Naive thymus-derived CD8-positive, alpha-beta T cell (primary cell): ENCODE results near the gene AMMECR1L. TPM values are rescaled to one million over a fixed set of nuclear protein-coding genes. Genes with fewer than 3 reads are reported as not detected.
A peak's percentile ranks its signal among the peaks of the same experiment; 100 is the strongest.
"Not testable (repeated sequence)": the region's sequence is repeated elsewhere in the genome, so short reads cannot be mapped to it uniquely, and the experiment has no call there.

Experiments used
- ATAC-seq, 2 donors: fragments of 150-1000 bp; cut with Tn5 transposase in 1 of 2; sonication (Bioruptor Pico), chemical (Tn5 transposase) in 1 of 2; 1 replicate in 1 of 2; 2 replicates in 1 of 2; pipeline ENCODE4 v1.10.0; 2021; ENCODE audit warnings: mild to moderate bottlenecking in 2 of 2, moderate library complexity in 2 of 2
- POLR2A ChIA-PET: fragments of 350-600 bp; sonication (Branson Sonifier 250); formaldehyde crosslinking; loops from one replicate; lab custom pipeline; 2021; ENCODE audit warnings: antibody characterized with exemption; lab: Charles Lee
- DNase-seq, 10 donors: peaks; one replicate each; pipeline versions ENCODE4 v3.0.0 to v3.0.0-alpha.2; 2020 to 2022
- H3K27ac Mint-ChIP-seq, 10 donors: one replicate each; pipeline ENCODE4 v1.8.0; 2020 to 2022; ENCODE audit warnings: mild to moderate bottlenecking in 10 of 10, mixed read lengths in 10 of 10, moderate library complexity in 4 of 10, inconsistent platforms in 1 of 10
- H3K27me3 Mint-ChIP-seq, 5 donors: one replicate each; pipeline ENCODE4 v1.8.0; 2021 to 2022; ENCODE audit warnings: mixed read lengths in 5 of 5
- H3K36me3 Mint-ChIP-seq, 3 donors: one replicate each; pipeline ENCODE4 v1.8.0; 2020 to 2022; ENCODE audit warnings: mixed read lengths in 3 of 3, mild to moderate bottlenecking in 2 of 3, inconsistent platforms in 1 of 3
- H3K4me1 Mint-ChIP-seq, 4 donors: one replicate each; pipeline ENCODE4 v1.8.0; 2021 to 2022; ENCODE audit warnings: mixed read lengths in 4 of 4
- H3K4me3 Mint-ChIP-seq, 10 donors: one replicate each; pipeline ENCODE4 v1.8.0; 2020 to 2022; ENCODE audit warnings: mild to moderate bottlenecking in 10 of 10, mixed read lengths in 10 of 10, moderate library complexity in 6 of 10, inconsistent platforms in 1 of 10
- H3K9me3 Mint-ChIP-seq, 9 donors: one replicate each; pipeline ENCODE4 v1.8.0; 2020 to 2022; ENCODE audit warnings: mixed read lengths in 9 of 9, mild to moderate bottlenecking in 3 of 9, inconsistent platforms in 1 of 9, moderate library complexity in 1 of 9
- polyA plus RNA-seq, 3 donors: library from polyadenylated mRNA; unstranded; fragments of 300-500 nt; fragmentation: Illumina TruSeq; gene quantifications; one replicate each; pipeline ENCODE4 v1.2.3, GENCODE V29; 2021
- total RNA-seq, 8 experiments: library from RNA in 2 of 8; stranded (reverse) in 2 of 8; gene quantifications; one replicate each; pipeline ENCODE4 v1.2.3 and lab custom pipeline; 2021 to 2026

Gene AMMECR1L
- total RNA-seq (10 to 100 TPM; 13.5 to 14.0 TPM), polyA plus RNA-seq (1 to 10 TPM; 2.6 to 7.0 (median 3.2) TPM), total RNA-seq (lab: John Stamatoyannopoulos, UW) (27.1 to 73.3 (median 53.7) reads per million in 6 experiments)

DNA sequence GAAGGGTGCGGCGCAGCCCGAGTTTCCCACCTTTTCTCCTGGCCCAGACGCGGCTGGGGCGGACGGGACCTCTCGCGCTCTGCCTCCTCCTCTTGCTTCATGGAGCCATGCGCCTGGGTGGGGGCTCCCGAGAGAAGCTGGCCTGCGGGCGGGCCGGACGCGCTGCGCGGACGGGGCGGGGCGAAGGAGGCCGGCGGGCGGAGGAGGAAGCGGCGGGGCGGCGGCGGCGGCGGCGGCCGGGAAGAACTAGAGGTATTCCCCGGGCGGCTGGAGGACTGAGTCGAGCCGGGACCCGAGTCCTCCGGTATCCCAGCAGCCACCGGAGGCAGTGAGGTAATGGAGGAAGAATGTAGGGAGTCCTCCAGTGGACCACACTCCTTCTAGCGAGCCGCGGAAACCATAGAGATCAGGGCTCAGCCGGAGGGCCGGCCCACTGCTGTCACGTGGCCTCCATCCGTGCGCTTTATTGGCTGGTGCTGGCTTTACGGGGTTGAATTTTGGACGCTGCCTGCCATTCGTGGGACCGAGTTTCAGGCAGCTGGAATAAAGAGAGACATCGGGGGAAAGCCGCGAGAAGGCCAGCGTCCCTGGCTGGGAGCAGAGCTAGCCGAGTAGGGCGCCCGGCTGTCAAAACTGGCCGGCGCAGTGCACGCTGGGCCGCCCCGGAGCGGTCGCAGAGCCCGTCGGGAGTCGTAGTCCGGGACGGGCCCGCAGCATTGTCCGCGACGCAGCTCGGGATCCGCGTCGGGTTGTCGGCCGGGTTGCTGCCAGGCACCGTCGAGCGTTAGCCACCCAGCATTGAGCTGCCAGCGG is at the start of gene AMMECR1L:
Gene AMMECR1L, minus strand, starts transcription at position 177 of the 813 bp plus-strand sequence. CDS start 11,722 bp downstream, outside the sequence.
- ATAC-seq (peak; percentile 87 to 92), DNase-seq (peak; percentile 55 to 90 (median 74))
- not testable (repeated sequence) for H3K27me3 Mint-ChIP-seq, H3K9me3 Mint-ChIP-seq
- POLR2A ChIA-PET, result interaction anchor here (0.6 kb wide), 1 partner anchor 106 kb away, joined by 4 read pairs; no protein-coding TSS in a partner anchor
- H3K36me3 Mint-ChIP-seq, result peaks cover 0 to 30% (median 9%) of the 10 kb centered on the region in 3 donors
- H3K27ac Mint-ChIP-seq, result peak within 1 kb of the TSS; percentile 63 to 94 (median 93)
- peaks cover 27 to 56% (median 44%) of the 10 kb centered on the region in 4 donors for H3K4me1 Mint-ChIP-seq
- H3K4me3 Mint-ChIP-seq, result peak within 1 kb of the TSS; percentile 83 to 96 (median 89)

DNA sequence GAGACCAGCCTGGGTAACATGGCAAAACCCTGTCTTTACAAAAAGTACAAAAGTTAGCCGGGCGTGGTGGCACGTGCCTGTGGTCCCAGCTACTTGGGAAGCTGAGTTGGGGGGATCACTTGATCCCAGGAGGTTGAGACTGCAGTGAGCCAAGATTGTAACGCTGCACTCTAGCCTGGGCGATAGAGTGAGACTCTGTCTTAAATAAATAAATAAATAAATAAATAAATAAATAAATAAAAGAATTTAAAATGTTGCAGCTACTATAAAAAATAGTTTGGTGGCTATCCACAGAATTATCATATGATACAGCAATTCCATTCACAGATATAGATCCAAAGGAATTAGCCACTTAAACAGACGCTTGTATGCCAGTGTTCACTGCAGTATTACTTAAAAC is 49.6 kb upstream of the AMMECR1L start:
- no peak for ATAC-seq
- no peaks in the 10 kb centered on the region for H3K4me1 Mint-ChIP-seq
- no peaks in the 10 kb centered on the region for H3K27me3 Mint-ChIP-seq
- no peak overlapping the region for H3K4me3 Mint-ChIP-seq
- POLR2A ChIA-PET, result no interaction called here
- no peak overlapping the region for H3K27ac Mint-ChIP-seq
- H3K9me3 Mint-ChIP-seq, result no peaks in the 10 kb centered on the region
- H3K36me3 Mint-ChIP-seq, result no peaks in the 10 kb centered on the region
- no peak for DNase-seq

DNA sequence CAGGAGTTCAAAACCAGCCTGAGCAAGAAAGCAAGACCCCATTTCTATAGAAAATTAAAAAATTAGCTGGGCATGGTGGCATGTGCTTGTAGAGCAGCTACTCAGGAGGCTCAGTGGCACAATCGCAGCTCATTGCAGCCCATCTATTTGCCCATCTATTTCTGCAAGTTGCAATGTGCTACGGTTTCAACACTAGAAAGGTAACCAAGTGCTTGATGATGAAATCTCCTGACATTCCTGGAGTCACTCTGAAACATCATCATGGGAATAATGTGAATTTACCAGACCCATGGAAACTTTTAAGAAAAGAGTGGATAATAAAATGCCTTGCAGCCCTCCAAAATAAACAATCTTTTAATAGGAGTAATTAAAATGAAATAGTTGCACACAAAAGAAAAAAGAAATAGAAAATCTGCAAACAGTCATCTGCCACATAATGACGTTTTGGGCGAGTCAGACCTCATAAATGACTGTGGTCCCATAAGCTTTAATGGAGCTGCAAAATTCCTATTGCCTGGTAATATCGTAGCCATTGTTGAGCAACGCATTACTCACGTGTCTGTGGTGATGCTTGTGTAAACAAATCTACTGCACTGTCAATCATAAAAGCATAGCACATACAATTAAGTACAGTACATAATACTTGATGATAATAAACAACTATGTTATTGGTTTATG is 46.6 kb upstream of the AMMECR1L start:
- no peak for ATAC-seq
- no peak overlapping the region for H3K27ac Mint-ChIP-seq
- DNase-seq, result no peak
- H3K27me3 Mint-ChIP-seq, result peaks cover 0 to 4% (median 0%) of the 10 kb centered on the region in 5 donors
- no peaks in the 10 kb centered on the region for H3K9me3 Mint-ChIP-seq
- POLR2A ChIA-PET, result no interaction called here
- no peaks in the 10 kb centered on the region for H3K36me3 Mint-ChIP-seq
- H3K4me3 Mint-ChIP-seq, result no peak overlapping the region
- no peaks in the 10 kb centered on the region for H3K4me1 Mint-ChIP-seq

DNA sequence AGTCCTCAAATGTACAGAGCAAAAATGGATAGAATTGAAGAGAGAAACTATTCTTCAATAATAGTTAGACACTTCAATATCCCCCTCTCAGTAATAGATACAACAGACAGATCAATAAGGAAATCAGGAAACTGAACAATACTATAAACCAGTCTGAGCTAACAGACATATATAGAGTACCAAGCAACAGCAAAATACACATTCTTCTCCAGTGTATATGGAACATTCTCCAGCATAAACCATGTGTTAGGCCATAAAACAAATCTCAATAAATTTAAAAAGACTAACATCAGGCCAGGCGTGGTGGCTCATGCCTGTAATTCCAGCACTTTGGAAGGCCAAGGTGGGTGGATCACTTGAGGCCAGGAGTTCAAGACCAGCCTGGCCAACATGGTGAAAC is 43.7 kb upstream of the AMMECR1L start:
- Mint-ChIP-seq H3K27me3 (peaks cover 0 to 4% (median 1%) of the 10 kb centered on the region in 5 donors), H3K27ac (no peak overlapping the region), H3K4me1 (no peaks in the 10 kb centered on the region), H3K36me3 (no peaks in the 10 kb centered on the region), H3K9me3 (no peaks in the 10 kb centered on the region), H3K4me3 (no peak overlapping the region)
- no peak for DNase-seq
- no peak for ATAC-seq
- POLR2A ChIA-PET, result no interaction called here

DNA sequence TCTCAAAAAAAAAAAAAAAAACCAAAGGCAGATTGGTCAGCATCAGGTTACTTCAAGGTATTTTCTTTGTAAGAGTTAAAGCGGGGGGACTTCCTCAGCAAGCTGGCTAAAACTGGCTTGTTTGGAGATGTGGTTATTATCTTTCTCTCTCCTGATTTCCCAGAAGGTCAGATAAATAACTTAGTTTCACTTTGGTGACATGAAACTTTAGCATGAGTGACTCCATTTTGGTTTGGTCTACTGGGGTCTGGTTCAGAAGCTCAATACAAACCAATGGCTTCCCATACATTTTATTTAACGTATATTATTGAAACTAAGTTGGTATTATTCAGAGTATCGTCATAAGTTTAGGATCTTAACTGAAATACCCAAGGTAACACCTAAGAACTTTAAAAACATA is 41.6 kb upstream of the AMMECR1L start:
- no peak overlapping the region for H3K27ac Mint-ChIP-seq
- H3K4me1 Mint-ChIP-seq, result no peaks in the 10 kb centered on the region
- ATAC-seq (no peak), DNase-seq (no peak)
- H3K9me3 Mint-ChIP-seq, result no peaks in the 10 kb centered on the region
- POLR2A ChIA-PET, result no interaction called here
- no peaks in the 10 kb centered on the region for H3K36me3 Mint-ChIP-seq
- H3K4me3 Mint-ChIP-seq, result no peak overlapping the region
- peaks cover 0 to 4% (median 2%) of the 10 kb centered on the region in 5 donors for H3K27me3 Mint-ChIP-seq

DNA sequence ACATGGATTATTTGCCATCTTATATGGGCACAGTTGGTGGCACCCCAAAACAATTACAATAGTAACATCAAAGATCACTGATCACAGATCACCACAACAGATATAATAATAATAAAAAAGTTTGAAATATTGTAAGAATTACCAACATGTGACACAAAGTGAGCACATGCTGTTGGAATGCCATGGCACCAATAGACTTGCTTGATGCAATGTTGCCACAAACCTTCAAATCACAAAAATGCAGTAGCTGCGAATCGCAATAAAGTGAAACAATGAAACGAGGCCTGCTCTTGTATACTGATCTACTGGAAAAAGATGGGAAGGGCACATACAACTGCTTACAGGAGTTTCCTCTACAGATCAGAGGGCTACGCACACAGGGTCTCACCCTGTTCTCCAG is 32.2 kb upstream of the AMMECR1L start:
- Mint-ChIP-seq H3K27me3 (no peaks in the 10 kb centered on the region), H3K27ac (no peak overlapping the region), H3K36me3 (no peaks in the 10 kb centered on the region), H3K9me3 (no peaks in the 10 kb centered on the region), H3K4me1 (no peaks in the 10 kb centered on the region), H3K4me3 (no peak overlapping the region)
- ATAC-seq, result no peak
- POLR2A ChIA-PET, result no interaction called here
- no peak for DNase-seq

DNA sequence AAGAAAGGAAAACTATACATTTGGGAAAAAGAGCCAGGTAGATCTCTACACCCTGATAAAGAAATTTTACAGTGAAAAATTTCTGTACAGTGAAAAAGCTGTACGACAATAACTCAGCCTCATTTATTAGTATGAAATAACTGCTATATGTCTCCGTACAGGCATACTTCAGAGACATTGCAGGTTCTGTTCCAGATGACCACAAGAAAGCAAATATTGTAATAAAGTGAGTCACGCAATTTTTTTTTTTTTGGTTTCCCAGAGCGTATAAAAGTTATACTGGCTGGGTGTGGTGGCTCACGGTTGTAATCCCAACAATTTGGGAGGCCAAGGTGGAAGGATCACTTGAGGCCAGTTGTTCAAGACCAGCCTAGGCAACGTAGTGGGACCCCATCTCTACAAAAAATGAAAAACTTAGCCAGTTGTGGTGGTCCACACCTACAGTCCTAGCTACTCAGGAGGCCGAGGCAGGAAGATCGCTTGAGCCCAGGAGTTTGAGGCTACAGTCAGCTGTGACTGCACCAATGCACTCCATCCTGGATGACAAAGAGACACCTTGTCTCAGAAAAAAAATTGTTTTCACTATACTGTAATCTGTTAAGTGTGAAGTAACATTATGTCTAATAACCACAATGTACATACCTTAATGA is 28.2 kb upstream of the AMMECR1L start:
- no peaks in the 10 kb centered on the region for H3K4me1 Mint-ChIP-seq
- DNase-seq, result no peak
- H3K27me3 Mint-ChIP-seq, result no peaks in the 10 kb centered on the region
- no peak overlapping the region for H3K4me3 Mint-ChIP-seq
- H3K27ac Mint-ChIP-seq, result no peak overlapping the region
- H3K9me3 Mint-ChIP-seq, result no peaks in the 10 kb centered on the region
- ATAC-seq, result no peak
- POLR2A ChIA-PET, result no interaction called here
- no peaks in the 10 kb centered on the region for H3K36me3 Mint-ChIP-seq

DNA sequence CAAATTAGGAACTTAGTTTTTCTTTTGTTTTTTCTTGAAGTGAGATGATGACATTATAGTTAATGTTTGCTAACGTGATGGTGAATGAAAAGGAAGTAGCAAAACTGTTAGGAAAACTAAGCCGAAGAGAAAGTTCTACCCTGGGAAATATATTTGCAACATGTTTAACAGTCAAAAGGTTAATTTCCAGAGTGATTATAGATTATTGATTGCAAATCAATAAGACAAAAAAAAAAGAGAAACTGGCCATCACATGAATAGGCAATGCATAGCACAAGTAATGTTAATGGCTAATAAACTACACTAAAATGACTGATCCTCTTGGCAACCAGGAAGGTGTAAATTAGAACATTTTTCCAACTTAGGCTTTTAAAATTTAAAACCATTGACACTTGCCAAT is 26.0 kb upstream of the AMMECR1L start:
- Mint-ChIP-seq H3K36me3 (no peaks in the 10 kb centered on the region), H3K9me3 (no peaks in the 10 kb centered on the region), H3K27ac (no peak overlapping the region), H3K4me1 (no peaks in the 10 kb centered on the region), H3K27me3 (peaks cover 0 to 9% (median 3%) of the 10 kb centered on the region in 5 donors), H3K4me3 (no peak overlapping the region)
- ATAC-seq, result no peak
- POLR2A ChIA-PET, result no interaction called here
- no peak for DNase-seq

DNA sequence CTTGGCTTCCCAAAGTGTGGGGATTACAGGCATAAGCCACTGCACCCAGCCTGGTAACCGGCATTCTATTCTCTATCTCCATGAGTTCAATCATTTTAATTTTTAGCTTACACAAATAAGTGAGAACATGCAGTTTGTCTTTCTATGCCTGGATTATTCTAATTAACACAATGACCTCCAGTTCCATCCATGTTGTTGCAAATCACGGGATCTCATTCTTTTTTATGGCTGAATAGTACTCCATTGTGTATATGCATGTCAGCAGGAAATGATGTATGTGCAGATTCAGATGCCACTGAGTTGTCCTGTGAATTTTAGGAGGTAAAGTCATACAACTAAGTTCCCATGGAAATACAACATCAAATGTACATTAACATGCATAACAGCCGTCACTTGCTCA is 24.7 kb upstream of the AMMECR1L start:
- H3K27me3 Mint-ChIP-seq, result peaks cover 2 to 19% (median 10%) of the 10 kb centered on the region in 5 donors

DNA sequence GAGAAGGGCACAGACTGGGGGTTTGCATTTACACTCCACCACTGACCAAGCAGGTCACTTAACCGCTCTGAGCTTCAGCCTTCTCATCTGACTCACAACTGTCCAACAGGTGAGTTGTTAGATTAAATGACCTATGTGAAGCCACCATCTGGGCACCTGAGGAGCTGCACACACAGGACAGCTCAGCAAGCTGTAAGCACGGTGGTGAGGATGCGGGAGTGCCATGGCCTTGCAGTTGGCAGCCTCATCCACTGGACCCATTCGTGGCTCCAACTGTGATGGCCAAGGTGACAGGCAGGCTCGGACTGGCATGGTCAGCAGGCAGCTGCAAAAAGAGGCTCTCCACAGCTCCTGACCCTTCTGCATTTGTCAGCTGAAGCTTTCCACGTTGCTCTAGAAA is 23.3 kb upstream of the AMMECR1L start:
- POLR2A ChIA-PET, result interaction anchor here (0.7 kb wide), 1 partner anchor 366 kb away, joined by 6 read pairs; no protein-coding TSS in a partner anchor
- no peak overlapping the region for H3K4me3 Mint-ChIP-seq
- no peaks in the 10 kb centered on the region for H3K9me3 Mint-ChIP-seq
- no peak for DNase-seq
- no peak for ATAC-seq
- H3K27me3 Mint-ChIP-seq, result peaks cover 2 to 23% (median 10%) of the 10 kb centered on the region in 5 donors
- no peak overlapping the region for H3K27ac Mint-ChIP-seq
- no peaks in the 10 kb centered on the region for H3K36me3 Mint-ChIP-seq
- no peaks in the 10 kb centered on the region for H3K4me1 Mint-ChIP-seq

More for the DNA sequence above, 24.7 kb upstream of the AMMECR1L start:
- POLR2A ChIA-PET, result no interaction called here
- DNase-seq (no peak), ATAC-seq (no peak)
- no peaks in the 10 kb centered on the region for H3K9me3 Mint-ChIP-seq
- no peak overlapping the region for H3K4me3 Mint-ChIP-seq
- H3K36me3 Mint-ChIP-seq, result no peaks in the 10 kb centered on the region
- no peak overlapping the region for H3K27ac Mint-ChIP-seq
- no peaks in the 10 kb centered on the region for H3K4me1 Mint-ChIP-seq

DNA sequence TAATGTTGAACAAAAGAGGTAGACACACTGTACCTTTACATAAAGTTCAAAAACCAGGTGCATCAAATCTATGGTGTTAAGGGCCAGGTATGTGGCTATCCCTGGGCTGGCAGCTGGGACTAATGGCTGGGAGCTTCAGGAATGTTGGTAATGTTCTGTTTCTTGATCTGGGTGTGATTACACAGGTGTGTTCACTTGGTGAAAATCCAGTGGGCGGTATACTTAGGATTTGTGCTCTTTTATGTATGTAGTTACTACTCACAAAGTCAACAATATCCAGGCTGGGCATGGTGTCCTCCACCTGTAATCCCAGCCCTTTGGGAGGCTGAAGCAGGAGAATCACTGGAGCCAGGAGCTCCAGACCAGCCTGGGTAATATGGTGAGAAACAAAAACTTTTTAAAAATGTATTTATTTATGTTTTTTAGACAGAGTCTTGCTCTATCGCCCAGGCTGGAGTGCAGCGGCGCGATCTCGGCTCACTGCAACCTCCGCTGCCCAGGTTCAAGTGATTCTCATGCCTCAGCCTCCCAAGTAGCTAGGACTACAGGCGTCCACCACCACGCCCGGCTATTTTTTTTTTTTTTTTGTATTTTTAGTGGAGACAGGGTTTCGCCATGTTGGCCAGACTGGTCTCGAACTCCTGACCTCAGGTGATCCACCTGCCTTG is 22.1 kb upstream of the AMMECR1L start:
- not testable (repeated sequence) for H3K27ac Mint-ChIP-seq, H3K36me3 Mint-ChIP-seq, H3K4me1 Mint-ChIP-seq, H3K9me3 Mint-ChIP-seq, ATAC-seq, DNase-seq, H3K4me3 Mint-ChIP-seq
- H3K27me3 Mint-ChIP-seq, result peaks cover 2 to 23% (median 10%) of the 10 kb centered on the region in 5 donors
- POLR2A ChIA-PET, result interaction anchor here (0.7 kb wide), 1 partner anchor 189 kb away, joined by 6 read pairs; no protein-coding TSS in a partner anchor

DNA sequence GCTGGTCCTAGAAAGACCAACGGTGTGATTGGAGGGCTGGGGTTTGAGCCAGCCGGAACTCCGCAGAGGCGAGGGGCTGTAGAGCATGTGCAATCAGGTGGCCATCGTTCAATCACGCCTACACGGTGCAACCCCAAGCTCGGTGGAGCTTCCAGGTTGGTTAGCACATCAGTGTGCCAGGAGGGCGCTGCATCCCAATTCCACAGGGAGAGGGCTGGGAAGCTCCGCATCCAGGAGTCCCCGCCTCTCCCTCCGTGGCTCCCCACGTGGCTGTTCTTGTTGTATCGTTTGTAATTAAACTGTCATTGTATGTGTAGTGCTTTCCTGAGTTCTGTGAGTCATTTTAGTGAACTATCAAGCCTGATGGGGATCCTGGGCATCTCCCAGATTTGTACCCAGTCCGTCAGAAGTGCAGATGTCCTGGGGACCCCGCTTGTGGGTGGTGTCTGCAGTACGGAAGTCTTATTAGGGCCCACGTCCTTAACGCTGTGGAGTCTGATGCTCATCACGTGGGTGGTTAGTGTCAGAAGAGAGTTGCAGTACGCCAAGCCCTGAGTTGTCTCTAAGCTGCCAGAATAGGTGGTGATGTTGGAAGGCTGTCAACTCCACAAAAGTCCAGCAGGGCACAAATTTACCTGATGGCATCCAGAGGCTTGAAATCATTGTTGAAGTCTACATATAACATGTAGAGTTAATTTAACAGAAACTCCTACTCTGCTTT is 20.6 kb upstream of the AMMECR1L start:
- H3K4me1 Mint-ChIP-seq, result no peaks in the 10 kb centered on the region
- H3K36me3 Mint-ChIP-seq, result no peaks in the 10 kb centered on the region
- POLR2A ChIA-PET, result no interaction called here
- ATAC-seq (no peak), DNase-seq (no peak)
- H3K27ac Mint-ChIP-seq, result no peak overlapping the region
- peaks cover 2 to 23% (median 10%) of the 10 kb centered on the region in 5 donors for H3K27me3 Mint-ChIP-seq
- H3K9me3 Mint-ChIP-seq, result no peaks in the 10 kb centered on the region
- peak overlapping the region in 1 of 10 donors; percentile 19 for H3K4me3 Mint-ChIP-seq
